GM18499 (cell line): ENCODE data around the gene DGKB.

Experiments
- ATAC-seq: cut with Tn5 transposase; IDR thresholded peaks from one replicate; pipeline ENCODE4 v1.9.1; 2021; ENCODE audit warnings: moderate number of reproducible peaks; ENCODE audit not compliant: insufficient read depth, unreplicated experiment

DGKB gene

DNA sequence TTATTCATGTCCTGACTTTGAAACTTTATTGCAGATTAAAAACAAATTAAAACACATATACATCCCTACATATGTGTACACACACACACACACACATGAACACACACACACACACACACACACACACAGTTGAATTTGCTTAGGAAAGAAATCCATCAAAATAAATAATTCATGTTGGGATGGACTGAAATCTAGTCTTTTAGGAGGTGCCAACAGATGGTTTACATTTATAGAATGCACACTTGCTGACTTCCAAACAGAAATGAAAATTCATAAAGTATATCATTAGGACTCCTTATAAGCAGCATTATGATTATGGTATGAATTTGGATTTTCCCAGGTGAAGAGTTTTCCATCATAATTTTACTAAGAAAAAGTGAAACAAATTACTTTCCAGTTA is 642.5 kb downstream of the DGKB start:
- ATAC-seq, result no peak

DNA sequence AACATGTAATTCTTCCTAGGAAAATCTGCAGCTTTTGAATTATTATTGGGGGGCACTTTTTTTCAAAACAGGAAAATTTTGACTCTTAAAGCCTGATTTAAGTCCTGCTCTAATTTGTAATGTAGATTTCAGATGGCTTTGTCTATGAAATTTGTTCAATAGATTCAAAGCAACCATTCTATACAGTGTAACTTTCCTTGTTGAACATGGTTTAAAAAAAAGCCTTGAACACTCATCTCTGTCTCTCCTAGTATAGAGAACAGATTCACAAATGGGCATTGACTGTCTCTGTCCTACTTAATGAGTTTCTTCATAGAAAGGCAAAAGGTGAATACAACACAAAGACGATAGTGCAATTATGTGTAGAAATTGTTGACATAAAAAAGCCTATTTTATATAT is 643.7 kb downstream of the DGKB start:
- ATAC-seq, result no peak

DNA sequence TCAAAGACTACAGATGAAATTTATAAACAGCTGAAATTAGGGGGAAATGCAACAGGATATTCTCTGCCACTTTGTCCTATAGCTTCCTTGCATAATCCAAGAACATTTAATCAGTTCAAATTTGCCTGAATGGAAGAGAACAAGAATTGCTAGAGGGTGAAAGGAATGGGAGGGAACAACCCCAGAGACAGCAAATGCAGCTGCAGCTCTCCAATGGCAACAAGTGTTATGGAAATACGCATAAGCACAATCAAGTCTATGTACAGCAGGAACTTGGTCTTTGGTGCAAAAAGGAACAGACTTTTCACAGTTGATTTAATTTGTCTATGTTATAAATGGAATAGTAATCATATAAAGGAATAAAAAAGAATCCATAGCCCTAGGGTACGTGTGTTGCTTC is 644.1 kb downstream of the DGKB start:
- ATAC-seq, result no peak

DNA sequence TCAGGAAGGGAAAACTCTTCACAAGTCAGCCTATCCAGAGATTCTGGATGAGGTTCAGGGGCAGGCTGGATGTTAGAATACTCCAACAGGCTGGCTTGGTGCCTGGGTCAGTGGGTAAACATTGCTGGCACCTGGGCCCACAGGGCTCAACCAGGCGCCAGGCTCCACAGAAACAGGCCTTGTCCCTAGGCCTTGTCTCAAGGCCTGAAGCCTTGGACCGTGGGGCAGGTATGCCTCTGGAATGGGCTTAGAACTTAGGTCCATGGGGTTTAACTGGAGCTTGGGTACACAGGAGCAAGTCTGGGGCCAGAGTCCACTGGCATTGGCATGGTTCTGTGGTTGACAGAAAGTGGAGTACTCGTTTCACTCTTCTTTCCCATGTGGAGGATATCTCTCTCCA is 650.1 kb downstream of the DGKB start:
- no peak for ATAC-seq

DNA sequence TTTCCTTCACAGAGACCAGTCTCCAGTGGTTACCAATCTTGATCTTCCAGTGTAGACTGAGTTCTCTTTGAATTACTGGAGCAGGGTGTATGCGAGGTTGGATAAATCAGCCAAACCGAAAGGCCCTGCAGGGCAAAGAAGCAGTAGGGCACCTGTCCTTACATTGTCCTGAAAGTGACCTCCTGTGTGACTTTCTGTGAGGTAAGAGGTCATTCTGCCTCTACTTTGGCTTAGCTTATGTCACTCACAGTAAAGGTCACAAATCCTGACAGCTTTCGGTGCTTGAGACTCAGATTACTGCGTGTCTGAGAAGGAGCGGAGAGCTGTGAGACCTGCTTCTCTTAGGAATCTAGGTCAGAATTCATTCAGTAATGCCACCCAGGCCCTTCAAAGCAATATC is 660.4 kb downstream of the DGKB start:
- ATAC-seq, result no peak

DNA sequence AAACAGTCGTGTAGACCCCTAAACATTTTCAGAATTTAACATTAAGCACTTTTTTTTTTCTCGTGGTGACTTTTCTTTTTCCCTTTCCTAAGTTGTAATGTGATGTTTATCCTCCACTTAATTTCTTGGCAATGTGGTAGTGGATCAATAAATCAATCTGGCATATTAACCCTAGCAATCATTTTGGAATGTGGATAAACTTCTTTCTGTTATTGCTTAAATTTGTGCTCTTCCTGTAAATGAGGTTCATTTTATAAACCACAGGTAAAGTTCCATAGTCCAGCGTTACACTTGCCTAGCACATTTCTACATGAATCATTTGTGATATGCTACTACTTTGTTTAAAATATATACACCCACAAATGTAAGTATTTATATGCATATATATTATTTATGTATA is 665.7 kb downstream of the DGKB start:
- ATAC-seq, result no peak

DNA sequence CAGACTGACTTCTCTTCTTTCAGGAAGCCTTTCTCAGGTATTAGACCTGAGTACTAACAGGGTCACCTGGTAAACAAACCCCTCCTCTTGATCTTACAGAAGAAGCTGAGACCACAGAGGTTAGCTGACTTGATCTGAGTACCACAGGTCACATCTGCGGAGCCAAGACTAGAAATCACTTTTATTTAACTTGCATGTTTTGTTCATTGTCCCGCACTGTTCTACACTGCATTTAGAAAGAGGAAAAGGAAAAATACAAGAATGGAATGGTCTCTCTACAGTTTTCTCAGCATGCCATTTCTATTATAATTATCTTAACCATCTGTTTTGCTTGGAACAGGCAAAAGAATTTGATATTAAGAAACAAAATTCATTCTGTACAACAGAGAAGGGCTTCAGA is 667.5 kb downstream of the DGKB start:
- ATAC-seq, result no peak

DNA sequence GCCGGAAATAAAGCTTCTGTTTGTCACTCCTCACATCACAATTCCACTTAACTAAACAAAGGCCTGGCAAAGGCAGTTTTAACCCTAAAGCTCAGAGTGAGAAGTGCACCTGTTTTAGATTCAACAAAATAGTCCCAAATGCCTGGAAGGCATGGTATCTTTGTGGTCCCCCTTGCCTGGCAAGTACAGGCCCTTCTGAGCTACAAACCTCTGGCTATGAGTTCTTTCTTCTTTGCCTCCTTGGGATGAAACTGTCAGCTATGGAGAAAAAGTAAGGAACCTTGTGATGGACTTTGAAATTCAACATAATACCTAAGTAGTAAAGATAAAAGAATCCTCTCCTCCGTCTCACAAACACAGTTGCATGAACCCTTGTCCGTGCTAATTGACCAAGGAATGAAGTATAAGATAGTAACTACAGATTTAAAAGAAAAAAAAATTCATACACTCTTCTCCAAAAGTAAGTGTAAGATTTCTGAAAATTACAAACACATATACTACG is 668.6 kb downstream of the DGKB start:
- no peak for ATAC-seq

DNA sequence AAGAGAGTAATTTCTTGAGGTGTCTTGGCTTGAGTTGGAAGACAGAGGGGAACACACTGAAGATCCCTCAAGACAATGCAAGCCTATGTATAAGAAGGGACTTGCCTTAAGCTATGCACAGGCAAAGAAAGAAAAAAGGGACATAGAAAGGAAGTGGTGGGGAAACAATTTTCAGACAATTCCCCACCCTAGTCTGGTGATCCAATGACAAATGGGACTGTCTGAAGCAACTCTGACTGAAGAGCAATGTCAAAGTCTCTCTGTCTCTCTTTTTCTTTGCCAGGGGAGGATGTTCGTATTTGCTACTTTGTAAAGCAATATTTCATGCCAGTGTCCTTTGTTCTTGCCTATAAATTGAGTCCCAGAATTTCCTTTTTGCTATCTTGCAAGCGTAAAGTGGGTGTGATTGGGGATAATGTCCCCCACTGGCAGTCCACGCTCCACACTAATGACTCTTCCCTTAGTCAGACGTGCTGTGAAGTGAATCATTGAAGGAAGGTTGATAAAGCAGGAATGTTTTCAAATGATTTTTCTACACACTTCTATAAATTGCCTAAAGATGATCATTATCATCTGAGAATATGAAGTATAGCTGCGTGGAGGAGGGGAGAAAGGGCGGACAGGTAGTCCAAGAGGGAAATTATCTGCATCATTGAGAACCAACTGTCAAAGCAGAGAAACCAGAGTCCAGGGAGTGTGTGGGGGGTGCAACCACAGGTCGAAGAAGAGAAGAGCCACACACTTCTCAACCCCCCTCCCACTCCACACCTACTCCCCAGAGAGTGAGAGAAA is 669.3 kb downstream of the DGKB start:
- no peak for ATAC-seq

DNA sequence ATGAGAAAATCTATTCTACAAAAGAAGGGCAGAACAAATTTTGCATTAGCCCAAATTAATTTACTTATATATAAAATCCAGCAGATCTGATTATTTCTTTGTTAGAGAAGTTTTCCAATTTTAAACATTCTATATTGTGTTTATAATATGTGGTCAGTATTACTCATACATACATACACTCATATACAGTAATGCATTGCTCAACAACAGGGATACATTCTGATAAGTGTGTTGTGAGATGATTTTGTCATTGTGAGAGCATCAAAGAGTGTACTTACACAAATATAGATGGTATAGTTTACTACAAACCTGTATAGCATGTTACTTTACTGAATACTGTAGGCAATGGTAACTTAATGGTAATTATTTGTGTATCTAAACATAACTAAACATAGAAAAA is 673.5 kb downstream of the DGKB start:
- no peak for ATAC-seq

DNA sequence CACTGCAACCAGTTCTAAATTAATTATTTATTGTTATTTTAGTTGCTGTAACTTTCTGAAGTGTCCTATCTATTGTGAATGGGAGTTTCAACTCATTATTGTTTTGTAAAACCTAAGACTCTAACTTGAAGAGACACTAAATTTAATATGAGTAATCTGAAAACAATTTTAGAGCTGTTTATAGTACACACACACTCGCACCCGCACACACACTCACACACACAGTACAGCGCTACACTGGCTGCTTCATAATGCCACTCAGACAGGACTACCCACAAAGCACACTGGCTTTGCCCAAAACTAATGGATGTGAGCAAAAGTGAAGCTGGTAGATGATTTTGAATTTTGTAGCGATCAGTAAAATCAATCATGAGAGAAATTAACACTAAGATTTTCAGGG is 674.2 kb downstream of the DGKB start:
- no peak for ATAC-seq

DNA sequence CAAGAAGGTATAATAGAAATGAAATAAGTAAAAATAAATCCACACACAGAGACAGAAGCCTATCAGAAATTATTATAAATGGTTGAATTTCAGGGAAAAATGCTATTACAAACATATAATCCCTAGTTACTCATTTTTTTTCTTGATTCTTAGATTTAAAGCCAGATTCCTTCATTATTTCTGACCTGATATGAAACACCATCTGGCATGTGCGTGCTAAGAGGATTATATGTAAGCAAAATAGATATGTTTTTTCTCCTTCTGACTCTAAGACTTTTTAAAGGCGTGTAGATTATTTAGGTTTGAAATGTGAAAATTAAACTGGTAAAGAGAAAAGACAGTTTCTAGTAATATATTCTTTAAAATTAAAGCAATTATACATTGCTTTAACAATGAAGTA is 676.4 kb downstream of the DGKB start:
- ATAC-seq, result no peak

DNA sequence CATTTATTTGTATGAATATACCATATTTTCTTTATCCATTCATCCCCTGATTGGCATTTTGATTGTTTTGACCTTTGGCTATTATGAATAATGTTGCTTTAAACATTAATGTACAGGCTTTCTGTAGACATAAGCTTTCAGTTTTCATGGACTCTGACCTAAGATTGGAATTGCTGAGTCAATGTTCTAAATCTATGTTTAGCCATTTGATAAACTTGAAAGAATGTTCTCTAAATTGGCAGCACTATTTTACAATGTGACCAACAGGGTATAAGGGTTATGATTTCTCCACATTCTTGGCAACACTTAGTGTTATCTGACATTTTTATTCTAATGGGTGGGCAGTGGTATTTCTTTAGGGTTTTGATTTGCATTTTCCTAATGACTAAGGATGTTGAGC is 683.4 kb downstream of the DGKB start:
- no peak for ATAC-seq

DNA sequence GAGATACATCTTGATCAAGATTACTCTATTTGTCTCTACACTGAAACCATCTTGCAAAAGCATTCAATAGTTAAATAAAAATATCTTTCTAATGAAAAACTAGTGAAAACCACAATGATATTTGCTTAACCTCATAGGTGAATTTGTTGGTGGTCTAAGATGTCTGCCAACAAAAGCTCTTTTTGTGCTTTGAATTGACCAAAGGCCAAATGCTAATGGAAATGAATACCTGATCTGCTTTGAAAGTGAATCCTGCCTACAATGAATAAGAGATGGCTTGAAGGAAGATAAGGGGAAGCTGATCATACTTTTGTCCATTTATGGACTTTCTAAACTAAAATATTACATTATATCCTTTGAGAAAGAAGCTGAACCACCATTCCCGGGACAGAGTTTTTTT is 684.2 kb downstream of the DGKB start:
- ATAC-seq, result no peak

DNA sequence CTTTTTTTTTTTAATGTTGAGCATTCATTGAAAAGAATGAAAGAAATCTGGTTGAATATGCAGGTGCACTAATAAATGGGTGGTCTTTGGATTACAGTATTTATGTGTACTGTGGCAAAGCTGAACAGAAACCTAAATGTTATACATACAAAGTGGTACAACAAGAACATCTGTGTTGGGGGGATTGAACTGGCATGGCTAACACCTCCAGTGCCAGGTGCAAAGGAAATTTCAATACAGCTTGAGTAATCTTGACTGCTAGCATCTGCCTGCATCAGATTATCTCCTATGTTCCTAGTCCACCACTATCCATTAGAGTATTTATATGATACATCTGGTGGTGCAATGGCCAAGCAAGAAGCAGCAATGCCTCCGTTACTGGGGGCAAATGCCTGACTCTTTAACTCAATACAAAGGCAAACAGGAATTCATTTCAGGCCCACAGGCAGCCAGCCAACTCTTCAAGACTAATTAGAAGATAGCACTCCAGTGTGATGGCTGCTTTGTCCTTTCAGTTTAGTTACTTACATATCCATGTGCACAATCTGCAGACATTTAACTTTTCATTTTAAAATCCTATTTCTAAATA is 692.6 kb downstream of the DGKB start:
- ATAC-seq, result no peak

DNA sequence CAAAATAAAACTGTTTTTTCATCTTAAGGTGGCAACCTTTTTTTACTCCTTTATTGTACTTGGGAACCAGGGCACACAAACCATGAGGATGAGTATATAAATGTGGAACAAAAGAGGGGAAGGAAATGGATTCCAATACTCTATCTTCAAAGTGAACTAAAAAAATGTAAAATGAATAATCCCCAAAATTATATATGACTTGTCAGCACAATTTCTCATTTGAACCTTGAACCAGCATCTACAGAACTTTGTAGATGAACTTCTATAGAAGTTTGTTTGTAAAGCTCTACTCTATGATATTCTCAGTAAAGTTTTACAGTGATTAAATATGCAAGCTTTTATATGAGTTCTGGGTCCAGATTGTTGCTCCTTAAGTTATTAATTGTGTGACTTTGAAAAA is 694.8 kb downstream of the DGKB start:
- no peak for ATAC-seq

DNA sequence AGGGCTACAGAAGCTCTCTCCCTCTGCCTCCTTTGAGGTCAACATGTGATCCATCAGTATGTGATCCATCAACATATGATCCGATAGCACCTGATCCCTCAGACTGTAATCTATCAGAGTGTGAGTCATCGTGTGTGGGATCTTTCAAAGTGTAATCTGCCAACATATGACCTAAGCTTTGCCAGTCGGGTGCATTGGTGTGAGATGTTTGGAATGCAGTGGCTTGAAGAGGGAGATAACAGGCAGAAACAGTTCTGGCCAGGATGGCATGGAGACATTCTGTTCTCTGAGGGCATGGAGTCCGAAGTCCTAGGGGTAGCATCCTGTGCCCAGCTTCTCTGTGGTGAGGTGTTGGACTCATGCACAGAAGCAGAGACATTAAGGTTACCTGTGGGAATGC is 695.4 kb downstream of the DGKB start:
- no peak for ATAC-seq

DNA sequence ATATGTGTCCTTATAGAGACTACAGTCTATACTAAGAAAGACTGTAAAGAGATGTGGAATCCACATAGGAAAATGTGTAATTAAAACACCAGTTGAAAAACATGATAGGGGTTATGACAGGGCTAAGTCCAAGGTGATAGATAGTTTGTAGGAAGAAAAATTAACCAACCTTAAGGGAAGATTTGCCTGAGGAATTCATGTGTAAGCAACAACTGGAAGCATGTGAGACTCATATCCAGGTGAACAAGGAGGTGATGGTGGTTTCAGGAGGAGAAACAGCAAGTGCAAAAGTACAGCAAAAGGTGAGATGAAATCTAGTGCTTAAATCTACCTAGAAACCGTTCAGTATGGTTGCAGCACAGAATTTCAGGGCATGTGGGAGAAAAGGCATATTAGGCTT is 696.4 kb downstream of the DGKB start:
- ATAC-seq, result no peak

DNA sequence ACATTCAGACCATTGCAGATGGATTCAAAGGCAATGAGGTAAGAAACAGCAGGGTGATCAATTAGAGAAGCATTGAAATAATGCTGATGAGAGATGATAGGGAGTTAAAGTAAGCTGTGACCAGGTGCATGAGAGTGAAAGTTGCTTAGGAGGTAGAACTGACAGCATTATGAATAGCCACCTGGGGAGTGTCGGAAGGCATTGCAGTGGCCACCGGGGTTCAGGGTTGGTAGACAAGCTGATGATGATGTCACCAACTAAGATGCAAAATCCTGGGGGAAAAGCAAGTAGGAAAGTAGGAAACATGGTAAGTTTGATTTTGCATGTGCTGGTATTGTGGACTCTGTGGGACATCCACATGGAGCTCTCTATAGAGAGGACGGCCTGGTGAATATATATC is 701.2 kb downstream of the DGKB start:
- no peak for ATAC-seq

DNA sequence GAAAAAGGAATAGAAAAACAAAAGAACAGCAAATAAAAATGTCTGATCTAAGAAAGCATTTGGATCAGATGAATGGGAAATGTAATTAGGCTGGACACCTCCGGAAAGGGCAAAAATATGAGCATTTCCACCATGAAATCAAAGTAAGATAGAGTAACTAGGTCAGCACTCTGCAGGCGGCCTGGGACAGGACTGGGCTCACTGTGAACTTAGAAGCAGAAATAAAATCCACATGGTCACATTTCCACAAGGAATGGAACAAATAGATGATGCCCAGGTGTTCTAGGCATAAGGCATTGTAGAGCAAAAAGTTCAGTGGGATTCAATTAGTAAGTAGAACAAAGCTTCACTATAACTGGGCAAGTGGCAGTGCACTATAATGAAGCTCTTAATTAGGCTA is 703.2 kb downstream of the DGKB start:
- no peak for ATAC-seq

DNA sequence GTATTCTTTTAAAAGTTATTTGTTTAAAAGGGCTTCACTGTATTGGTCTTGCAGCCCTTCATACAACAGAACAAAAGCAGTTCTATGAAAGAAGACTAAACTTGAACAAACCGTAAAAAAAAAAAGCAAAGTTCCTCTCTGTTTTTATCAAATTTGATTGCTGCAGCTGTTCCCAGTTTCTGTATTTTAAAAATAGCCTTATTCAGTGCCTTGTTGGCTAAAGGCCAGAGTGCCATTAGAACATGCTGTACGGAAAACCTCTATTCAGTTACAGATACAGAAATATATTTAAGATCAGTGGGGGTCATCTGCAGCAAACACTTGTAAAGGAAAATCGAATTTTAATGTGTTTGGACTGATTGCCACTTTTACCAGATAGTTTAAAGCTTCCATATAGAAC is 705.3 kb downstream of the DGKB start:
- ATAC-seq, result no peak

DNA sequence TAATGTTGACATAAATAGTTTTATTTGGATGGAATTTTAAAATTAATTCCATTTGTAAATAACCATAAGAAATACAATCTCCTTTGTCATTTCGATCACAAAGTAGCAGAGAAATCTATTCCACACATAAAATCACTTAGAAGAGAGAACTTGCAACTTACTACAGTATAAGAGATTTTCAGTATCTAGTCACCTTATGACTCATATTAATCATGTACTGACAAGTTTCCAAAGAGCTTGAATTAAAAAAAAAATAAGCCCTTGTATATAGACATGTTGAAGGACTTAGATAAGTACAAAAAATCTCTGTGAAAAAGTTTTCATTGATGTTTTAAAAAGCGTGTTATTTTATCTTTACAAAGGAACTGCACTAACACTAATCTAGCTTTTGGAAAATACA is 706.0 kb downstream of the DGKB start:
- ATAC-seq, result no peak
